HL-60 (cell line): ENCODE measurements around the gene CLDN19.

Source experiments
- DNase-seq, 2 experiments: peaks; one replicate each; pipeline ENCODE4 v3.0.0-alpha.2; 2010 to 2020; ENCODE audit warnings: low read depth in 1 of 2, low spot score in 1 of 2
- H3K27ac ChIP-seq: fragments of 250-450 bp; sonication (Bioruptor Pico); replicated peaks from 2 replicates; pipeline ENCODE4 v1.5.1; 2020; ENCODE audit warnings: mild to moderate bottlenecking, moderate library complexity
- H3K27me3 ChIP-seq: fragments of 250-450 bp; sonication (Bioruptor Pico); 2 replicates; pipeline ENCODE4 v1.5.1; 2021; ENCODE audit warnings: mild to moderate bottlenecking, moderate library complexity; ENCODE audit not compliant: insufficient read depth, poor library complexity, severe bottlenecking
- H3K4me3 ChIP-seq: replicated peaks from 2 replicates; pipeline ENCODE4 v1.5.1; 2011; ENCODE audit warnings: mild to moderate bottlenecking, control low read depth, low read length; ENCODE audit not compliant: insufficient read depth
- GABPA ChIP-seq: IDR thresholded peaks from 2 replicates; pipeline ENCODE4 v1.6.1; 2012; ENCODE audit warnings: low read depth
- POLR2AphosphoS5 ChIP-seq: IDR thresholded peaks from 2 replicates; pipeline ENCODE4 v1.6.1; 2012; ENCODE audit warnings: low read depth
- SPI1 ChIP-seq: IDR thresholded peaks from 2 replicates; pipeline ENCODE4 v1.6.1; 2012; ENCODE audit warnings: low read depth, mild to moderate bottlenecking, borderline replicate concordance
- TF ChIP-seq, protein P1 (sequence below): IDR thresholded peaks from 2 replicates; pipeline ENCODE4 v1.6.1; 2012; ENCODE audit warnings: low read depth; ENCODE audit not compliant: insufficient replicate concordance
- TF ChIP-seq, protein P2 (sequence below): IDR thresholded peaks from one replicate; pipeline ENCODE4 v1.5.1; 2011; ENCODE audit warnings: low read length, control low read depth, inconsistent platforms; ENCODE audit not compliant: insufficient read depth

The CLDN19 gene

DNA sequence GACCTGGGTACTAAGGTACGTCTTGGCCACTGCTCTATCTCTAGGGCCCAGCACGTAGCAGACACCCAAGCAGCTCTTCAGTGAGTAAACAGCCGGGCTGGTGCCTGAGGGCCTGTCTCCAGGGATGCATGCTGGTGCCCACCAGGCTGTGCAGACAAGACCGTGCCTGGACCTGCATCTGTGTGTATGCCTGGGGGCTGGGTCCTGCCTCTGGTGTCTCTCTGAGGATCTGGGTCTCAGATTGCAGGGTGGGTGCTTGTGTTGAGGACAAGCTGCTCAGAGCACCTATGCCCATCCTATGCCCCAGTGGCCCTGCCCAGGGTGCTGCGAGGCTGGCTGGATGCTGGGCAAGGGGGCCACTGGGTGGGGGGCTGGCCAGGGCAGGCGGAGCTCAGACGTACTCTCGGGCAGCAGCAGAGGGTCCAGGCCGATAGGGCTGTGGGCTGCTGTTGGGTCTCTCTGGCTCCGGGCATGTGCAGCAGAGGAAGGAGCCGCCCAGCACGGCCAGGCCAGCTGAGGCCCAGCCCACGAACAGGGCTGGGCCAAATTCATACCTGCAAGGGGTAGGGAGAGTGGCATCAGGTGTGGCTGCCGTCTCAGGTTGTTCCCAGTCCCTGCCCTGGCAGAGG lies 4.4 kb downstream of the CLDN19 start:
- no peak overlapping the region for H3K27ac ChIP-seq
- no peak for DNase-seq
- H3K4me3 ChIP-seq, result no peak overlapping the region
- no peaks in the 10 kb centered on the region for H3K27me3 ChIP-seq
- TF ChIP-seq, protein P1, sequence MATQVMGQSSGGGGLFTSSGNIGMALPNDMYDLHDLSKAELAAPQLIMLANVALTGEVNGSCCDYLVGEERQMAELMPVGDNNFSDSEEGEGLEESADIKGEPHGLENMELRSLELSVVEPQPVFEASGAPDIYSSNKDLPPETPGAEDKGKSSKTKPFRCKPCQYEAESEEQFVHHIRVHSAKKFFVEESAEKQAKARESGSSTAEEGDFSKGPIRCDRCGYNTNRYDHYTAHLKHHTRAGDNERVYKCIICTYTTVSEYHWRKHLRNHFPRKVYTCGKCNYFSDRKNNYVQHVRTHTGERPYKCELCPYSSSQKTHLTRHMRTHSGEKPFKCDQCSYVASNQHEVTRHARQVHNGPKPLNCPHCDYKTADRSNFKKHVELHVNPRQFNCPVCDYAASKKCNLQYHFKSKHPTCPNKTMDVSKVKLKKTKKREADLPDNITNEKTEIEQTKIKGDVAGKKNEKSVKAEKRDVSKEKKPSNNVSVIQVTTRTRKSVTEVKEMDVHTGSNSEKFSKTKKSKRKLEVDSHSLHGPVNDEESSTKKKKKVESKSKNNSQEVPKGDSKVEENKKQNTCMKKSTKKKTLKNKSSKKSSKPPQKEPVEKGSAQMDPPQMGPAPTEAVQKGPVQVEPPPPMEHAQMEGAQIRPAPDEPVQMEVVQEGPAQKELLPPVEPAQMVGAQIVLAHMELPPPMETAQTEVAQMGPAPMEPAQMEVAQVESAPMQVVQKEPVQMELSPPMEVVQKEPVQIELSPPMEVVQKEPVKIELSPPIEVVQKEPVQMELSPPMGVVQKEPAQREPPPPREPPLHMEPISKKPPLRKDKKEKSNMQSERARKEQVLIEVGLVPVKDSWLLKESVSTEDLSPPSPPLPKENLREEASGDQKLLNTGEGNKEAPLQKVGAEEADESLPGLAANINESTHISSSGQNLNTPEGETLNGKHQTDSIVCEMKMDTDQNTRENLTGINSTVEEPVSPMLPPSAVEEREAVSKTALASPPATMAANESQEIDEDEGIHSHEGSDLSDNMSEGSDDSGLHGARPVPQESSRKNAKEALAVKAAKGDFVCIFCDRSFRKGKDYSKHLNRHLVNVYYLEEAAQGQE, result no peak
- TF ChIP-seq SPI1, result no peak
- no peak for TF ChIP-seq POLR2AphosphoS5
- TF ChIP-seq, protein P2, sequence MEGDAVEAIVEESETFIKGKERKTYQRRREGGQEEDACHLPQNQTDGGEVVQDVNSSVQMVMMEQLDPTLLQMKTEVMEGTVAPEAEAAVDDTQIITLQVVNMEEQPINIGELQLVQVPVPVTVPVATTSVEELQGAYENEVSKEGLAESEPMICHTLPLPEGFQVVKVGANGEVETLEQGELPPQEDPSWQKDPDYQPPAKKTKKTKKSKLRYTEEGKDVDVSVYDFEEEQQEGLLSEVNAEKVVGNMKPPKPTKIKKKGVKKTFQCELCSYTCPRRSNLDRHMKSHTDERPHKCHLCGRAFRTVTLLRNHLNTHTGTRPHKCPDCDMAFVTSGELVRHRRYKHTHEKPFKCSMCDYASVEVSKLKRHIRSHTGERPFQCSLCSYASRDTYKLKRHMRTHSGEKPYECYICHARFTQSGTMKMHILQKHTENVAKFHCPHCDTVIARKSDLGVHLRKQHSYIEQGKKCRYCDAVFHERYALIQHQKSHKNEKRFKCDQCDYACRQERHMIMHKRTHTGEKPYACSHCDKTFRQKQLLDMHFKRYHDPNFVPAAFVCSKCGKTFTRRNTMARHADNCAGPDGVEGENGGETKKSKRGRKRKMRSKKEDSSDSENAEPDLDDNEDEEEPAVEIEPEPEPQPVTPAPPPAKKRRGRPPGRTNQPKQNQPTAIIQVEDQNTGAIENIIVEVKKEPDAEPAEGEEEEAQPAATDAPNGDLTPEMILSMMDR, result no peak
- no peak for TF ChIP-seq GABPA

DNA sequence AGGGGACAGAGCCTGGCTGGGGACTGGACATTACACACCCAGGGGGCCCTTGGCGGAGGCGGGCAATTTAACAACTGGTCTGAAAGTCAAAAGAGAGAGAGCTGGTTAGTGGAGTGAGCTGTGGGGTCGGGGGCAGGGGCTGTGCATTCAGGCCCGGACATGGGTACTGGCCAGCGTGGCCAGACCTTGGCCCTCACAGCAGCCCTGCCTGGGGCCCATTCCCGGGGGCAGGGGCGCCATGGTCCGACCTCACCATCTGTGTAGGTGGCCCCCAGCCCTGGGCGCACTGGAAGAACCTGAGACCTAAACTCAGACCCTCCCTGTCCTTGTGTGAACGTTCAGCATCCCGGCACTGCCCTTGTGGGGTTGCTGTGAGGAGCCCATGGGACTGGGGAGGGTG lies 5.0 kb downstream of the CLDN19 start:
- no peaks in the 10 kb centered on the region for H3K27me3 ChIP-seq
- H3K27ac ChIP-seq, result no peak overlapping the region
- TF ChIP-seq, protein P2, result no peak
- TF ChIP-seq GABPA, result no peak
- TF ChIP-seq SPI1, result no peak
- no peak for TF ChIP-seq POLR2AphosphoS5
- TF ChIP-seq, protein P1, result no peak
- H3K4me3 ChIP-seq, result no peak overlapping the region
- DNase-seq, result no peak

DNA sequence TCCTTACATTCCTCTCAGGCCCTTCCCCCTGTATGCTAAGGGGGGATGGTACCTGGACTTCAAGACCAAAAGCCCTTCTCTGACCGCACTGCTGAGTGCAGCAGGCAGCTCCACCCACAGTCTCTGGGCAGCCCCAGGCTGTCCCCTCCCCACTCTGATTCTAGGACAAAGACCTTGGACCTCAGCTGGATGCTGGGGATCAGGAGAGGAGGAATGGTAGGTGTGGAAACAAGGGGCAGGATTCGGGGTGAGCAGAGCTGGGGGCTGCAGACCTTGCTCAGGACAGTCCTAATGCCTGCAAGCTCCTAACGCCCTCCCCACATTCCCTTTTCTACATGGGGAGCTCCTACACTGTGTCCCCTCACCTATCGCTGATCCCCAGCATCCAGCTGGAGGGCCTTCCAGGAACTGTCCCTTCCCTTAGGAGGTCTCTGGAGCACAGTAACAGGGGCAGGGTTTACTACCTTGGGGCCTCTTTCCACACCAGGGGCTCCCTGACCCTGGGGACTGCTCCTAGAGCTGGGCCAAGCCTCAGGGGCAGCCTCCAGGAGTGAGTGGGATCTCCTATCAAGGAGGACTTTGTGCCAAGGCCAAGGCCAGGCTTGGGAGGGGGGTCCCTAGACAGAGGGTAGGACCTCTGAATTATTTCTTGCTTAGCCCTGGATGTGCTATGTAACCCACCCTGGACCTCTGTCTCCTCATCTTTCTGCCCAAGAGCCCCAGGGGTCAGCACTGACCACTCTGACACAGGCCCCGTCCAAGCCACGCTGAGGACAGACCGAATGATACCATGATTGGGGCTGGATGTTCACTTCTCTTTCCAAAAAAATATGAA lies 5.6 kb downstream of the CLDN19 start:
- no peak overlapping the region for H3K4me3 ChIP-seq
- H3K27me3 ChIP-seq, result no peaks in the 10 kb centered on the region
- TF ChIP-seq, protein P2, result no peak
- TF ChIP-seq GABPA (no peak), POLR2AphosphoS5 (no peak), SPI1 (no peak)
- TF ChIP-seq, protein P1, result no peak
- DNase-seq, result no peak
- no peak overlapping the region for H3K27ac ChIP-seq
